HepG2 (cell line): Measurements from ENCODE around the gene ARHGEF3. TPM values are rescaled to one million over a fixed set of nuclear protein-coding genes. Genes with fewer than 3 reads are reported as not detected.

Experiments used
- ATAC-seq: fragments of 200-7000 bp; cut with Tn5 transposase; 3 replicates; pipeline ENCODE4 v1.9.1; 2020; ENCODE audit warnings: mild to moderate bottlenecking, moderate library complexity
- BruUV-seq: library from RNA; stranded (reverse); fragments of 400-500 nt; replicated peaks from 2 replicates; lab custom pipeline; 2021; lab: Mats Ljungman, UMichigan
- CTCF ChIA-PET: fragments of 300-600 bp; formaldehyde crosslinking; extraction: SDS; loops from one replicate; lab custom pipeline; 2021; ENCODE audit warnings: low total read pairs, inconsistent platforms, low intra/inter-chr PET ratio; lab: Yijun Ruan, JAX
- POLR2A ChIA-PET: fragments of 350-600 bp; sonication (Branson Sonifier 250); formaldehyde crosslinking; loops from one replicate; lab custom pipeline; 2020; ENCODE audit warnings: antibody characterized with exemption, inconsistent platforms; lab: Yijun Ruan, JAX
- DNase-seq: peaks from one replicate; pipeline ENCODE4 v3.0.0-alpha.2; 2015; ENCODE audit warnings: low spot score
- FAIRE-seq: peaks from 3 replicates; lab custom pipeline; 2011; peaks lifted over from hg19 to GRCh38; lab: Jason Lieb, UNC
- H2AFZ ChIP-seq: one replicate; pipeline ENCODE4 v1.6.1; 2011; ENCODE audit warnings: low read length, inconsistent platforms
- H3K27ac ChIP-seq: fragments of 300-600 bp; 3 replicates; pipeline ENCODE4 v1.8.0; 2011; ENCODE audit warnings: mixed run types, mild to moderate bottlenecking, mixed read lengths, low read length, inconsistent platforms; ENCODE audit not compliant: insufficient read depth; ENCODE audit errors: extremely low read length
- H3K27me3 ChIP-seq, 2 experiments: fragments of 200-600 bp in 1 of 2; 2 replicates in 1 of 2; 3 replicates in 1 of 2; pipeline versions ENCODE4 v1.6.0 to v1.8.0; 2011; ENCODE audit warnings: low read length in 2 of 2, mild to moderate bottlenecking in 2 of 2, moderate library complexity in 2 of 2, inconsistent platforms in 1 of 2; ENCODE audit not compliant: insufficient read depth in 2 of 2, control insufficient read depth in 1 of 2
- H3K36me3 ChIP-seq, 2 experiments: fragments of 200-600 bp in 1 of 2; replicated peaks in 1 of 2; 2 replicates in 1 of 2; 3 replicates in 1 of 2; pipeline versions ENCODE4 v1.5.1 to v1.8.0; 2011; ENCODE audit warnings: low read length in 2 of 2, inconsistent platforms in 1 of 2; ENCODE audit not compliant: insufficient read depth in 2 of 2, control insufficient read depth in 1 of 2
- H3K4me1 ChIP-seq: 2 replicates; pipeline ENCODE4 v1.5.1; 2012; ENCODE audit warnings: low read length, inconsistent platforms; ENCODE audit not compliant: insufficient read depth
- H3K4me2 ChIP-seq: 2 replicates; pipeline ENCODE4 v1.6.0; 2011; ENCODE audit warnings: low read depth, low read length, inconsistent platforms
- H3K4me3 ChIP-seq, 3 experiments: fragments of 200-600 bp in 1 of 3; sonication (generic), shearing (Covaris generic) in 1 of 3; replicated peaks in 1 of 3; 2 replicates each; pipeline ENCODE4 v1.5.1; 2011 to 2016; ENCODE audit warnings: low read length in 3 of 3, inconsistent platforms in 2 of 3, low read depth in 2 of 3, mild to moderate bottlenecking in 2 of 3, control low read depth in 1 of 3, mixed read lengths in 1 of 3; ENCODE audit not compliant: insufficient read depth in 1 of 3
- H3K79me2 ChIP-seq: one replicate; pipeline ENCODE4 v1.6.1; 2011; ENCODE audit warnings: low read length, inconsistent platforms; ENCODE audit not compliant: insufficient read depth
- H3K9ac ChIP-seq: 2 replicates; pipeline ENCODE4 v1.6.0; 2011; ENCODE audit warnings: mild to moderate bottlenecking, low read depth, low read length, inconsistent platforms; ENCODE audit not compliant: insufficient read depth
- H3K9me3 ChIP-seq: 2 replicates; pipeline ENCODE4 v1.5.1; 2012; ENCODE audit warnings: mild to moderate bottlenecking, low read length
- H4K20me1 ChIP-seq: 2 replicates; pipeline ENCODE4 v1.6.0; 2011; ENCODE audit warnings: inconsistent platforms, mild to moderate bottlenecking, low read length, moderate library complexity; ENCODE audit not compliant: insufficient read depth
- CEBPG ChIP-seq: IDR thresholded peaks from 2 replicates; pipeline ENCODE4 v1.6.1; 2016
- E2F2 ChIP-seq: sonication (generic); formaldehyde crosslinking; IDR thresholded peaks from 2 replicates; pipeline ENCODE4 v1.4.0; 2020; ENCODE audit warnings: missing genetic modification reagents, borderline replicate concordance
- EED ChIP-seq: sonication (generic); formaldehyde crosslinking; IDR thresholded peaks from 2 replicates; pipeline ENCODE4 v1.5.0; 2020; ENCODE audit warnings: mild to moderate bottlenecking, missing genetic modification reagents
- GATAD1 ChIP-seq: IDR thresholded peaks from 2 replicates; pipeline ENCODE4 v1.6.1; 2016; ENCODE audit warnings: missing genetic modification reagents, missing compliant biosample characterization
- JDP2 ChIP-seq: sonication (generic); formaldehyde crosslinking; IDR thresholded peaks from 2 replicates; pipeline ENCODE4 v1.8.1; 2022; ENCODE audit warnings: missing genetic modification reagents, borderline replicate concordance
- JUNB ChIP-seq: sonication (generic); formaldehyde crosslinking; IDR thresholded peaks from 2 replicates; pipeline ENCODE4 v1.8.0; 2022; ENCODE audit warnings: missing genetic modification reagents, mild to moderate bottlenecking, borderline replicate concordance
- KLF12 ChIP-seq: sonication (generic); formaldehyde crosslinking; IDR thresholded peaks from 2 replicates; pipeline ENCODE4 v1.4.0; 2020; ENCODE audit warnings: missing genetic modification reagents, borderline replicate concordance
- KLF15 ChIP-seq: sonication (generic); formaldehyde crosslinking; IDR thresholded peaks from 2 replicates; pipeline ENCODE4 v1.8.1; 2023; ENCODE audit warnings: borderline replicate concordance, mild to moderate bottlenecking, inconsistent platforms, missing genetic modification reagents, mixed read lengths
- KMT2B ChIP-seq: IDR thresholded peaks from 2 replicates; pipeline ENCODE4 v1.6.1; 2016; ENCODE audit warnings: missing genetic modification reagents, missing compliant biosample characterization
- MAFG ChIP-seq: sonication (generic); formaldehyde crosslinking; IDR thresholded peaks from 2 replicates; pipeline ENCODE4 v1.5.1; 2020; ENCODE audit warnings: mild to moderate bottlenecking, missing genetic modification reagents
- RBM22 ChIP-seq: fragments of 200-400 bp; formaldehyde crosslinking; optimal IDR thresholded peaks from 2 replicates; pipeline ENCODE3; 2017; ENCODE audit warnings: mild to moderate bottlenecking, low read length, moderate library complexity
- SALL2 ChIP-seq: sonication (generic); formaldehyde crosslinking; IDR thresholded peaks from 2 replicates; pipeline ENCODE4 v1.8.1; 2023; ENCODE audit warnings: mild to moderate bottlenecking, missing genetic modification reagents, inconsistent platforms
- SIX4 ChIP-seq: sonication (generic); formaldehyde crosslinking; IDR thresholded peaks from 2 replicates; pipeline ENCODE4 v1.4.0; 2020; ENCODE audit warnings: missing genetic modification reagents
- SP140L ChIP-seq: sonication (generic); formaldehyde crosslinking; IDR thresholded peaks from 2 replicates; pipeline ENCODE4 v1.4.0; 2020; ENCODE audit warnings: missing genetic modification reagents, borderline replicate concordance
- ZNF33B ChIP-seq: sonication (generic); formaldehyde crosslinking; IDR thresholded peaks from 2 replicates; pipeline ENCODE4 v1.5.1; 2020; ENCODE audit warnings: mild to moderate bottlenecking, missing genetic modification reagents
- ZNF644 ChIP-seq: IDR thresholded peaks from 2 replicates; pipeline ENCODE4 v1.6.1; 2016; ENCODE audit warnings: low read depth
- ZNF784 ChIP-seq: sonication (generic); formaldehyde crosslinking; IDR thresholded peaks from 2 replicates; pipeline ENCODE4 v1.5.1; 2020; ENCODE audit warnings: missing genetic modification reagents, mild to moderate bottlenecking, borderline replicate concordance
- WGBS: methylation state at CpG from one replicate; pipeline ENCODE4 v1.1.6; 2017; ENCODE audit warnings: low lambda C conversion rate; 5-methylcytosine and 5-hydroxymethylcytosine counted together
- in situ Hi-C: cut with HindIII; loops from 2 replicates; pipeline ENCODE4 v1.10.0; 2017; ENCODE audit warnings: low pct_unique_long_range_greater_than_20kb; ENCODE audit not compliant: extremely low pct_ligation_motif_present
- intact Hi-C: fragments of 100-400 bp; cut with micrococcal nuclease; formaldehyde crosslinking; loops from one replicate; pipeline ENCODE4 v1.10.0; 2022; ENCODE audit not compliant: unreplicated experiment
- polyA plus RNA-seq, 8 experiments: library from polyadenylated mRNA; depleted of rRNA in 3 of 8; stranded (reverse) in 7 of 8; unstranded in 1 of 8; fragments of >200 nt; fragmentation: Illumina TruSeq in 4 of 8; extraction: Trizol in 4 of 8; gene quantifications; 2 replicates each; pipeline versions ENCODE4 v1.2.1 to v1.2.3, GENCODE V29; 2011 to 2016; ENCODE audit warnings: low read depth in 4 of 8, missing spikeins in 1 of 8, mixed read lengths in 1 of 8; ENCODE audit not compliant: insufficient read depth in 1 of 8
- total RNA-seq, 5 experiments: library from RNA; depleted of rRNA; stranded (reverse); fragments of >200 nt; fragmentation: Illumina TruSeq; extraction: Trizol; gene quantifications; 2 replicates each; pipeline ENCODE4 v1.2.3, GENCODE V29; 2016; ENCODE audit warnings: low read depth in 1 of 5

Gene ARHGEF3
- total and polyA plus RNA-seq, 2 of the 13 experiments (the other 11 are each of a cell fraction or from before 2014, with no cell fraction given) = 14.8 to 23.1 TPM

- Histone ChIP-seq H3K4me1 (0 out of 2 replicates have a peak, but pooled peaks cover 4% of the 10 kb centered on the region), H4K20me1 (no peaks in the 10 kb centered on the region), H3K9ac (no peak overlapping the region), H3K27me3 (no peaks in the 10 kb centered on the region; a peak in 1 of 5 replicates), H2AFZ (no peak overlapping the region), H3K9me3 (no peaks in the 10 kb centered on the region), H3K4me2 (no peak overlapping the region), H3K79me2 (no peaks in the 10 kb centered on the region), H3K27ac (no peak overlapping the region), H3K36me3 (no peaks in the 10 kb centered on the region), H3K4me3 (no peak overlapping the region)
- intact Hi-C loops = no loop called here
- TF ChIP-seq MAFG (CRISPR knock-in tag) = no peak
- TF ChIP-seq GATAD1 = no peak
- TF ChIP-seq RBM22 = no peak
- no peak for TF ChIP-seq ZNF644 (CRISPR knock-in tag)
- no peak for TF ChIP-seq JUNB
- TF ChIP-seq SALL2 (CRISPR knock-in tag) = no peak
- TF ChIP-seq CEBPG (CRISPR knock-in tag) = no peak
- no peak for TF ChIP-seq SIX4
- no peak for TF ChIP-seq KLF15 (CRISPR knock-in tag)
- no peak for TF ChIP-seq JDP2 (CRISPR knock-in tag)
- TF ChIP-seq SP140L (CRISPR knock-in tag) = no peak
- no peak for TF ChIP-seq ZNF33B (CRISPR knock-in tag)
- no peak for TF ChIP-seq EED (CRISPR knock-in tag)
- no peak for TF ChIP-seq KLF12 (CRISPR knock-in tag)
- TF ChIP-seq E2F2 = no peak
- no peak for TF ChIP-seq ZNF784 (CRISPR knock-in tag)
- TF ChIP-seq KMT2B (CRISPR knock-in tag) = no peak
- no peak for DNase-seq
- no TSS peak for BruUV-seq
- ChIA-PET POLR2A (interaction anchor here (1.0 kb wide), 1 partner anchor 284 kb away, joined by 3 read pairs; no protein-coding TSS in a partner anchor), CTCF (no interaction called here)
- no peak for ATAC-seq
- WGBS = 87% methylated on average over 3 of the region's 3 CpGs
- in situ Hi-C loops = loop anchor here (5.0 kb wide), 2 partner anchors 93 to 283 kb away; no protein-coding TSS in a partner anchor
- no peak for FAIRE-seq
Observed at GRCh38 chr3:56704706-56705105, 97.0 kb downstream of the ARHGEF3 start.
